ENCODE results near the gene CUL3. TPM values are rescaled to one million over a fixed set of nuclear protein-coding genes. Genes with fewer than 3 reads are reported as not detected.

Gene CUL3
- total RNA-seq, 1 donor from 2014 or later: 196 TPM

- Mint-ChIP-seq H3K4me1 (no peaks in the 10 kb centered on the region), H3K27ac (no peak overlapping the region), H3K4me3 (no peak overlapping the region), H3K9me3 (peaks cover 44% of the 10 kb centered on the region), H3K27me3 (ENCODE audit: insufficient read depth, low read depth) (no peaks in the 10 kb centered on the region), H3K36me3 (peaks cover 35% of the 10 kb centered on the region)
- Histone ChIP-seq H3K27me3 (no peaks in the 10 kb centered on the region), H3K4me2 (no peak overlapping the region), H4K20me1 (ENCODE audit: low read depth) (peaks cover 68% of the 10 kb centered on the region), H3K36me3 (peaks cover 7% of the 10 kb centered on the region), H3K9me3 (ENCODE audit: low read depth) (no peaks in the 10 kb centered on the region), H3K4me1 (no peaks in the 10 kb centered on the region), H3K9ac (no peak overlapping the region), H2AFZ (replicated peaks) (no peak overlapping the region), H3K79me2 (ENCODE audit: low read depth) (peaks cover 100% of the 10 kb centered on the region), H3K27ac (no peak overlapping the region), H3K4me3 (no peak overlapping the region), H3F3A (ENCODE audit: low read depth) (no peaks in the 10 kb centered on the region)
- TF ChIP-seq CTCF (IDR thresholded peaks at IDR 0.05) (no peak), EZH2phosphoT487 (IDR thresholded peaks at IDR 0.05) (no peak), EZH2 (IDR thresholded peaks at IDR 0.05) (no peak)
- no peak for DNase-seq (ENCODE audit: low spot score)
These were observed 23.7 kb downstream of the CUL3 start for GRCh38 chr2:224561234-224562005.

DNA sequence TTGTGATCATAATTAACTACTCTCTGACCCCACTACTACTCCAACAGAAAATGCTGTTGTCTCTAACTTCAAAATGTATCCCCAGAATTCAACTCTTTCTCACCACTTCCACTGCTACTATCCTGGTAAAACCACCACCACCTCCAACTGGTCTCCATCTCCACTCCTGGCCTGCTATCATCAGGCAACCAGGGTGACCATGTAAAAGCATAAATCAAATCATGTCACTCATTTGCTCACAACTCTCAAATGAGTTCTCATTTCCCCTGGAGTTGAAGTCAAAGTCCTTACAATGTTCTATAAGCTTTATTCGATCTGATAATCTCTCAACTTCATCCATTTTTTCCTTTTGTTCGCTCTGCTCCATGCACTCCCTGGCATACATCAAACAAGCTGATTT is 24.6 kb downstream of the CUL3 start:
- Histone ChIP-seq H3K27ac (no peak overlapping the region), H4K20me1 (ENCODE audit: low read depth) (peaks cover 73% of the 10 kb centered on the region), H2AFZ (replicated peaks) (no peak overlapping the region), H3K4me1 (no peaks in the 10 kb centered on the region), H3K4me3 (no peak overlapping the region), H3K9me3 (ENCODE audit: low read depth) (no peaks in the 10 kb centered on the region), H3K9ac (no peak overlapping the region), H3K36me3 (peaks cover 10% of the 10 kb centered on the region), H3K79me2 (ENCODE audit: low read depth) (peaks cover 100% of the 10 kb centered on the region), H3K27me3 (no peaks in the 10 kb centered on the region), H3K4me2 (no peak overlapping the region), H3F3A (ENCODE audit: low read depth) (no peaks in the 10 kb centered on the region)
- no peaks in the 10 kb centered on the region for H3K4me1 Mint-ChIP-seq
- peaks cover 35% of the 10 kb centered on the region for H3K36me3 Mint-ChIP-seq
- H3K9me3 Mint-ChIP-seq: peaks cover 35% of the 10 kb centered on the region
- no peak overlapping the region for H3K4me3 Mint-ChIP-seq
- TF ChIP-seq EZH2phosphoT487 (IDR thresholded peaks at IDR 0.05) (no peak), CTCF (IDR thresholded peaks at IDR 0.05) (no peak), EZH2 (IDR thresholded peaks at IDR 0.05) (no peak)
- H3K27me3 Mint-ChIP-seq (ENCODE audit: insufficient read depth, low read depth): no peaks in the 10 kb centered on the region
- no peak overlapping the region for H3K27ac Mint-ChIP-seq
- DNase-seq (ENCODE audit: low spot score): no peak

DNA sequence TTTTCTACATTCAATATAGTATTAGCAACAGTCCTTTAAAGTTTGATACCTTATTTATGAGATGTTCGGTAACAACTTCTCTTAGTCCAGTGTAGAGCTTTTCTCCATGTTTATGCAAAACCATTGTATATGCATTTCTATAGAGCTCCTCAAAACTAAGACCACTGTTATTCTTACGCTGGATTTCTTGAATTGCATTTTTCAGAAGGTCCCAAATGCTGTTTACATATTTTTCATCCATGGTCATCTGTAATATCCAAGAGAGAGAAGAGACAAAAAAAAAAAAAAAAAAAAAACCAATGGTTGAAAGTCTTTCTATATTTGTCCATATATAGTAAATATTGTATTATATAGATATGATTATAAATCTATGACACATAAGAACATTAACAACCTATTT is 27.6 kb downstream of the CUL3 start:
- H3K27ac Mint-ChIP-seq: no peak overlapping the region
- Histone ChIP-seq H3K4me3 (no peak overlapping the region), H3K27ac (no peak overlapping the region), H3K79me2 (ENCODE audit: low read depth) (peaks cover 100% of the 10 kb centered on the region), H2AFZ (replicated peaks) (no peak overlapping the region), H3K4me1 (no peaks in the 10 kb centered on the region), H3K27me3 (no peaks in the 10 kb centered on the region), H4K20me1 (ENCODE audit: low read depth) (peaks cover 62% of the 10 kb centered on the region), H3K4me2 (no peak overlapping the region), H3K36me3 (peaks cover 10% of the 10 kb centered on the region), H3F3A (ENCODE audit: low read depth) (no peaks in the 10 kb centered on the region), H3K9me3 (ENCODE audit: low read depth) (no peaks in the 10 kb centered on the region), H3K9ac (no peak overlapping the region)
- no peak for DNase-seq (ENCODE audit: low spot score)
- H3K4me3 Mint-ChIP-seq: no peak overlapping the region
- TF ChIP-seq EZH2phosphoT487 (IDR thresholded peaks at IDR 0.05) (no peak), EZH2 (IDR thresholded peaks at IDR 0.05) (no peak), CTCF (IDR thresholded peaks at IDR 0.05) (no peak)
- peaks cover 10% of the 10 kb centered on the region for H3K9me3 Mint-ChIP-seq
- H3K4me1 Mint-ChIP-seq: no peaks in the 10 kb centered on the region
- peaks cover 2% of the 10 kb centered on the region for H3K27me3 Mint-ChIP-seq (ENCODE audit: insufficient read depth, low read depth)
- peaks cover 35% of the 10 kb centered on the region for H3K36me3 Mint-ChIP-seq

Measured in neural progenitor cell (in vitro differentiated cells).